ENCODE measurements around the gene PPP3CA.
"Not testable (repeated sequence)": the region's sequence is repeated elsewhere in the genome, so short reads cannot be mapped to it uniquely, and the experiment has no call there.

Gene PPP3CA

GRCh38 chr4:101103381-101104142 is 243.8 kb downstream of the PPP3CA start:
- TF ChIP-seq CTCF (IDR thresholded peaks at IDR 0.05; ENCODE audit: poor library complexity, severe bottlenecking), result no peak
- H3K4me1 ChIP-seq (ENCODE audit: insufficient read depth, poor library complexity, severe bottlenecking), result peaks cover 20% of the 10 kb centered on the region
- H3K9me3 ChIP-seq (ENCODE audit: severe bottlenecking), result no peaks in the 10 kb centered on the region
- H3K27me3 ChIP-seq (ENCODE audit: insufficient read depth, poor library complexity, severe bottlenecking), result no peaks in the 10 kb centered on the region
- ATAC-seq (ENCODE audit: low read depth) (no peak), DNase-seq (ENCODE audit: low spot score) (no peak)
- no peak overlapping the region for H3K4me3 ChIP-seq (ENCODE audit: severe bottlenecking)
- no peak overlapping the region for H3K27ac ChIP-seq (ENCODE audit: poor library complexity, severe bottlenecking)
- H3K36me3 ChIP-seq (ENCODE audit: low read depth), result peaks cover 35% of the 10 kb centered on the region

- H3K4me3 ChIP-seq (ENCODE audit: severe bottlenecking), result no peak overlapping the region
- no peak for ATAC-seq (ENCODE audit: low read depth)
- no peaks in the 10 kb centered on the region for H3K9me3 ChIP-seq (ENCODE audit: severe bottlenecking)
- peaks cover 17% of the 10 kb centered on the region for H3K4me1 ChIP-seq (ENCODE audit: insufficient read depth, poor library complexity, severe bottlenecking)
- no peak for TF ChIP-seq CTCF (IDR thresholded peaks at IDR 0.05; ENCODE audit: poor library complexity, severe bottlenecking)
- peaks cover 27% of the 10 kb centered on the region for H3K36me3 ChIP-seq (ENCODE audit: low read depth)
- DNase-seq (ENCODE audit: low spot score), result no peak
- no peak overlapping the region for H3K27ac ChIP-seq (ENCODE audit: poor library complexity, severe bottlenecking)
- H3K27me3 ChIP-seq (ENCODE audit: insufficient read depth, poor library complexity, severe bottlenecking), result no peaks in the 10 kb centered on the region
These were observed 245.1 kb downstream of the PPP3CA start for GRCh38 chr4:101102114-101102742.

GRCh38 chr4:101101072-101101471 is 246.3 kb downstream of the PPP3CA start:
- Histone ChIP-seq H3K9me3 (ENCODE audit: severe bottlenecking) (no peaks in the 10 kb centered on the region), H3K36me3 (ENCODE audit: low read depth) (peaks cover 19% of the 10 kb centered on the region), H3K27me3 (ENCODE audit: insufficient read depth, poor library complexity, severe bottlenecking) (no peaks in the 10 kb centered on the region), H3K27ac (ENCODE audit: poor library complexity, severe bottlenecking) (no peak overlapping the region), H3K4me1 (ENCODE audit: insufficient read depth, poor library complexity, severe bottlenecking) (peaks cover 15% of the 10 kb centered on the region), H3K4me3 (ENCODE audit: severe bottlenecking) (no peak overlapping the region)
- ATAC-seq (ENCODE audit: low read depth), result peak; percentile 66
- TF ChIP-seq CTCF (IDR thresholded peaks at IDR 0.05; ENCODE audit: poor library complexity, severe bottlenecking), result no peak
- no peak for DNase-seq (ENCODE audit: low spot score)

GRCh38 chr4:101098666-101099400 is 248.5 kb downstream of the PPP3CA start:
- H3K9me3 ChIP-seq (ENCODE audit: severe bottlenecking), result no peaks in the 10 kb centered on the region
- peaks cover 15% of the 10 kb centered on the region for H3K4me1 ChIP-seq (ENCODE audit: insufficient read depth, poor library complexity, severe bottlenecking)
- no peak overlapping the region for H3K27ac ChIP-seq (ENCODE audit: poor library complexity, severe bottlenecking)
- no peak overlapping the region for H3K4me3 ChIP-seq (ENCODE audit: severe bottlenecking)
- peaks cover 25% of the 10 kb centered on the region for H3K36me3 ChIP-seq (ENCODE audit: low read depth)
- no peak for ATAC-seq (ENCODE audit: low read depth)
- TF ChIP-seq CTCF (IDR thresholded peaks at IDR 0.05; ENCODE audit: poor library complexity, severe bottlenecking), result no peak
- DNase-seq (ENCODE audit: low spot score), result no peak
- H3K27me3 ChIP-seq (ENCODE audit: insufficient read depth, poor library complexity, severe bottlenecking), result no peaks in the 10 kb centered on the region

- not testable (repeated sequence) for H3K9me3 ChIP-seq (ENCODE audit: severe bottlenecking); H3K27ac ChIP-seq (ENCODE audit: poor library complexity, severe bottlenecking); ATAC-seq (ENCODE audit: low read depth); H3K4me3 ChIP-seq (ENCODE audit: severe bottlenecking); H3K27me3 ChIP-seq (ENCODE audit: insufficient read depth, poor library complexity, severe bottlenecking); H3K4me1 ChIP-seq (ENCODE audit: insufficient read depth, poor library complexity, severe bottlenecking); DNase-seq (ENCODE audit: low spot score)
- peaks cover 24% of the 10 kb centered on the region for H3K36me3 ChIP-seq (ENCODE audit: low read depth)
These were observed 254.7 kb downstream of the PPP3CA start for GRCh38 chr4:101092609-101093008.

Data from RWPE2 (cell line).